K562 (cell line): ENCODE results near the gene EVI5. TPM values are rescaled to one million over a fixed set of nuclear protein-coding genes. Genes with fewer than 3 reads are reported as not detected.

Source experiments
- CEBPB ChIP-seq: fragments of 450-650 bp; IDR thresholded peaks from 2 replicates; pipeline ENCODE4 v1.6.1; 2016; ENCODE audit warnings: missing genetic modification characterization, missing compliant biosample characterization
- GABPA ChIP-seq: fragments of 200-800 bp; sonication (Bioruptor generic); conservative IDR thresholded peaks from 2 replicates; pipeline ENCODE4 v1.6.1; 2016; ENCODE audit warnings: low read depth, missing genetic modification characterization, missing compliant biosample characterization
- MAZ ChIP-seq, 2 experiments: fragments of 450-650 bp in 1 of 2; sonication (generic) in 1 of 2; formaldehyde crosslinking; IDR thresholded peaks in 1 of 2; conservative IDR thresholded peaks in 1 of 2; 2 replicates each; pipeline versions ENCODE4 v1.4.0 to v1.5.0; 2020; ENCODE audit warnings: mild to moderate bottlenecking in 1 of 2, missing genetic modification reagents in 1 of 2
- RBM34 ChIP-seq: fragments of 200-400 bp; formaldehyde crosslinking; IDR thresholded peaks from 2 replicates; pipeline ENCODE4 v1.6.1; 2018; ENCODE audit warnings: low read length, borderline replicate concordance; ENCODE audit not compliant: insufficient read depth
- RNF2 ChIP-seq: sonication (generic); IDR thresholded peaks from 2 replicates; pipeline ENCODE4 v1.6.1; 2016
- polyA plus RNA-seq, 8 experiments: library from polyadenylated mRNA; depleted of rRNA in 4 of 8; stranded (reverse) in 5 of 8; unstranded in 3 of 8; fragments of >200 nt; fragmentation: Nextera tagmentation in 2 of 8; fragmentation: Illumina TruSeq in 1 of 8; extraction: Ambion mirVana in 2 of 8; extraction: Trizol in 1 of 8; gene quantifications; 2 replicates each; pipeline versions ENCODE4 v1.2.1 to v1.2.3, GENCODE V29; 2011 to 2014; ENCODE audit warnings: inconsistent platforms in 1 of 8, missing spikeins in 1 of 8
- total RNA-seq, 7 experiments: library from RNA; depleted of rRNA in 6 of 7; stranded (reverse); fragments of >200 nt in 6 of 7; fragmentation: Illumina TruSeq in 2 of 7; extraction: Trizol in 2 of 7; gene quantifications; 2 replicates each; pipeline versions ENCODE4 v1.2.1 to v1.2.3, GENCODE V29; 2011 to 2021; ENCODE audit warnings: low replicate concordance in 1 of 7
- TF ChIP-seq, protein P1 (sequence below): fragments of 450-650 bp; IDR thresholded peaks from 2 replicates; pipeline ENCODE4 v1.6.1; 2016; ENCODE audit warnings: low read depth
- TF ChIP-seq, protein P2 (sequence below), 2 experiments: fragments of 450-650 bp; formaldehyde crosslinking in 1 of 2; IDR thresholded peaks; 2 replicates each; pipeline versions ENCODE4 v1.4.0 to v1.6.1; 2014 to 2020; ENCODE audit warnings: mild to moderate bottlenecking in 2 of 2, borderline replicate concordance in 1 of 2, low read depth in 1 of 2

EVI5 gene
- total and polyA plus RNA-seq, 9 of the 15 experiments (the other 6 are each of a cell fraction or from before 2014, with no cell fraction given): 1.7 to 50.1 (median 13.7) TPM

DNA sequence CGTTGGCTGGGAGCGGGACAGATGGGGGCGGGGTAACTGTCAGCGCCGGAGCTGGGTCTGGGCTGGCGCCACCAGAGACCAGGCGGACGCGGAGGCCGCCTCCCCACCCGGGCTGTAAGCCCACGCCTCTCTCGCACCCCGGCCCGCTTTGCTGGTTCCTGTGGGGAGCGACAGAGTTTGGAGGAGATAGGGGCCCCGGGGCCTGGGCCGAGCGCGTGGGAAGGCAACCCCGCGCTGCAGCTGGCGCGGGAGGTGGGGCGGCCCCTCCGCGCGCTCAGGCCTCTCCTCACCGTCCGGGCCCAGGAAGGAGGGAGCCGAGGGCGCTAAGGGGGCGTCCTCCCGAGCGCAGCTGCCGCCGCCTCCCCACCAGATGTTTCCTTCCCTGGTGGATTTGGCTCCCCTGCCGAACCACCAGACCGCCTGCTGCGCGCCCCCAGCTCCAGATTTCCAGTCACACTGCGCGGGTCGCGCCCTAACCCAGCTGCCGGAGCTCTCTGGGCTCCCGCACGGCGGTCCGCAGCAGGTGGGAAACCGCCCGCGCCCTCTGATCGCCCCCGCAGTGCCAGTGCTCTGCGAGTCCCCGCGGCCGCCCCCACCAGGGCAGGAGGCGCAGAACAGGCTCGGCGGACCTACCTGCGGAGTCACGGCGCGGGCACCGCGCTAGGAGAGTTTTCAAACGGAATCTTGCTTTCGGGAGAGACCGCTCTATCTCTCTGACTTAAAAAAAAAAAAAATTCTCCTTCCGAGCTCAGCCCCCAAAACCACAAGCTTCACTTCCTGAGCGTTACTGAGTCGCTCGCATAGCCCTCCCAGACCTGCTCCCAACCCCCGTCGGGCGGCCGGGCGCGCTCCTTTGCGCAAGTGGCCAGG is 299.3 kb downstream of the EVI5 start (continued):
- TF ChIP-seq, protein P1, sequence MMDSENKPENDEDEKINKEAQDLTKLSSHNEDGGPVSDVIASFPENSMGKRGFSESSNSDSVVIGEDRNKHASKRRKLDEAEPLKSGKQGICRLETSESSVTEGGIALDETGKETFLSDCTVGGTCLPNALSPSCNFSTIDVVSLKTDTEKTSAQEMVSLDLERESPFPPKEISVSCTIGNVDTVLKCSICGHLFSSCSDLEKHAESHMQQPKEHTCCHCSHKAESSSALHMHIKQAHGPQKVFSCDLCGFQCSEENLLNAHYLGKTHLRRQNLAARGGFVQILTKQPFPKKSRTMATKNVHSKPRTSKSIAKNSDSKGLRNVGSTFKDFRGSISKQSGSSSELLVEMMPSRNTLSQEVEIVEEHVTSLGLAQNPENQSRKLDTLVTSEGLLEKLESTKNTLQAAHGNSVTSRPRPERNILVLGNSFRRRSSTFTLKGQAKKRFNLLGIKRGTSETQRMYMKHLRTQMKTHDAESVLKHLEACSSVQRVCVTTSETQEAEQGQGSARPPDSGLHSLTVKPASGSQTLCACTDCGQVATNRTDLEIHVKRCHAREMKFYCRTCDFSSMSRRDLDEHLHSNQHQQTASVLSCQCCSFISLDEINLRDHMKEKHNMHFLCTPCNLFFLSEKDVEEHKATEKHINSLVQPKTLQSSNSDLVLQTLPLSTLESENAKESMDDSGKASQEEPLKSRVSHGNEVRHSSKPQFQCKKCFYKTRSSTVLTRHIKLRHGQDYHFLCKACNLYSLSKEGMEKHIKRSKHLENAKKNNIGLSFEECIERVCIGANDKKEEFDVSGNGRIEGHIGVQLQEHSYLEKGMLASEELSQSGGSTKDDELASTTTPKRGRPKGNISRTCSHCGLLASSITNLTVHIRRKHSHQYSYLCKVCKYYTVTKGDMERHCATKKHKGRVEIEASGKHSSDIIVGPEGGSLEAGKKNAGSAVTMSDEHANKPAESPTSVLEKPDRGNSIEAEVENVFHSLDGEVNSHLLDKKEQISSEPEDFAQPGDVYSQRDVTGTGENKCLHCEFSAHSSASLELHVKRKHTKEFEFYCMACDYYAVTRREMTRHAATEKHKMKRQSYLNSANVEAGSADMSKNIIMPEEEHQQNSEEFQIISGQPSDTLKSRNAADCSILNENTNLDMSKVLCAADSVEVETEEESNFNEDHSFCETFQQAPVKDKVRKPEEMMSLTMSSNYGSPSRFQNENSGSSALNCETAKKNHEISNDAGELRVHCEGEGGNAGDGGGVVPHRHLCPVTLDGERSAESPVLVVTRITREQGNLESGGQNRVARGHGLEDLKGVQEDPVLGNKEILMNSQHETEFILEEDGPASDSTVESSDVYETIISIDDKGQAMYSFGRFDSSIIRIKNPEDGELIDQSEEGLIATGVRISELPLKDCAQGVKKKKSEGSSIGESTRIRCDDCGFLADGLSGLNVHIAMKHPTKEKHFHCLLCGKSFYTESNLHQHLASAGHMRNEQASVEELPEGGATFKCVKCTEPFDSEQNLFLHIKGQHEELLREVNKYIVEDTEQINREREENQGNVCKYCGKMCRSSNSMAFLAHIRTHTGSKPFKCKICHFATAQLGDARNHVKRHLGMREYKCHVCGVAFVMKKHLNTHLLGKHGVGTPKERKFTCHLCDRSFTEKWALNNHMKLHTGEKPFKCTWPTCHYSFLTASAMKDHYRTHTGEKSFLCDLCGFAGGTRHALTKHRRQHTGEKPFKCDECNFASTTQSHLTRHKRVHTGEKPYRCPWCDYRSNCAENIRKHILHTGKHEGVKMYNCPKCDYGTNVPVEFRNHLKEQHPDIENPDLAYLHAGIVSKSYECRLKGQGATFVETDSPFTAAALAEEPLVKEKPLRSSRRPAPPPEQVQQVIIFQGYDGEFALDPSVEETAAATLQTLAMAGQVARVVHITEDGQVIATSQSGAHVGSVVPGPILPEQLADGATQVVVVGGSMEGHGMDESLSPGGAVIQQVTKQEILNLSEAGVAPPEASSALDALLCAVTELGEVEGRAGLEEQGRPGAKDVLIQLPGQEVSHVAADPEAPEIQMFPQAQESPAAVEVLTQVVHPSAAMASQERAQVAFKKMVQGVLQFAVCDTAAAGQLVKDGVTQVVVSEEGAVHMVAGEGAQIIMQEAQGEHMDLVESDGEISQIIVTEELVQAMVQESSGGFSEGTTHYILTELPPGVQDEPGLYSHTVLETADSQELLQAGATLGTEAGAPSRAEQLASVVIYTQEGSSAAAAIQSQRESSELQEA: no peak
- TF ChIP-seq, protein P2, sequence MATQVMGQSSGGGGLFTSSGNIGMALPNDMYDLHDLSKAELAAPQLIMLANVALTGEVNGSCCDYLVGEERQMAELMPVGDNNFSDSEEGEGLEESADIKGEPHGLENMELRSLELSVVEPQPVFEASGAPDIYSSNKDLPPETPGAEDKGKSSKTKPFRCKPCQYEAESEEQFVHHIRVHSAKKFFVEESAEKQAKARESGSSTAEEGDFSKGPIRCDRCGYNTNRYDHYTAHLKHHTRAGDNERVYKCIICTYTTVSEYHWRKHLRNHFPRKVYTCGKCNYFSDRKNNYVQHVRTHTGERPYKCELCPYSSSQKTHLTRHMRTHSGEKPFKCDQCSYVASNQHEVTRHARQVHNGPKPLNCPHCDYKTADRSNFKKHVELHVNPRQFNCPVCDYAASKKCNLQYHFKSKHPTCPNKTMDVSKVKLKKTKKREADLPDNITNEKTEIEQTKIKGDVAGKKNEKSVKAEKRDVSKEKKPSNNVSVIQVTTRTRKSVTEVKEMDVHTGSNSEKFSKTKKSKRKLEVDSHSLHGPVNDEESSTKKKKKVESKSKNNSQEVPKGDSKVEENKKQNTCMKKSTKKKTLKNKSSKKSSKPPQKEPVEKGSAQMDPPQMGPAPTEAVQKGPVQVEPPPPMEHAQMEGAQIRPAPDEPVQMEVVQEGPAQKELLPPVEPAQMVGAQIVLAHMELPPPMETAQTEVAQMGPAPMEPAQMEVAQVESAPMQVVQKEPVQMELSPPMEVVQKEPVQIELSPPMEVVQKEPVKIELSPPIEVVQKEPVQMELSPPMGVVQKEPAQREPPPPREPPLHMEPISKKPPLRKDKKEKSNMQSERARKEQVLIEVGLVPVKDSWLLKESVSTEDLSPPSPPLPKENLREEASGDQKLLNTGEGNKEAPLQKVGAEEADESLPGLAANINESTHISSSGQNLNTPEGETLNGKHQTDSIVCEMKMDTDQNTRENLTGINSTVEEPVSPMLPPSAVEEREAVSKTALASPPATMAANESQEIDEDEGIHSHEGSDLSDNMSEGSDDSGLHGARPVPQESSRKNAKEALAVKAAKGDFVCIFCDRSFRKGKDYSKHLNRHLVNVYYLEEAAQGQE (IDR thresholded peaks at IDR 0.05; ENCODE audit: borderline replicate concordance): no peak
- TF ChIP-seq, protein P2 (CRISPR knock-in tag; IDR thresholded peaks at IDR 0.05; ENCODE audit: low read depth): 0 out of 2 replicates have a peak, but pooled peaks have one; percentile 40
- TF ChIP-seq CEBPB (tag) (no peak), GABPA (tag) (peak; percentile 22; the same call in 1 of the 2 replicates), RBM34 (0 out of 2 replicates have a peak, but pooled peaks have one; percentile 23), RNF2 (0 out of 2 replicates have a peak, but pooled peaks have one; percentile 46), MAZ (CRISPR knock-in tag; conservative IDR thresholded peaks at IDR 0.05 in 1 of 2, IDR thresholded peaks at IDR 0.05 in 1 of 2) (peak; percentile 44 to 72; a peak in 1 of 4 replicates)
